Upper lobe of left lung (tissue), 4 donors: Measurements from ENCODE around the gene PARVG.

Experiments
- CTCF ChIP-seq, 6 experiments: fragments of 450-650 bp in 4 of 6; fragments of 200-600 bp in 2 of 6; sonication (generic) in 2 of 6; IDR thresholded peaks; one replicate each; pipeline ENCODE4 v1.5.1; 2016 to 2019; ENCODE audit warnings: antibody characterized with exemption in 6 of 6
- EP300 ChIP-seq, 4 donors: sonication (generic); formaldehyde crosslinking; IDR thresholded peaks; one replicate each; pipeline ENCODE4 v1.5.1; 2017; ENCODE audit warnings: antibody characterized with exemption in 4 of 4, control low read depth in 2 of 4
- POLR2A ChIP-seq, 4 donors: fragments of 450-650 bp; IDR thresholded peaks; one replicate each; pipeline ENCODE4 v1.5.1; 2016 to 2017; ENCODE audit warnings: antibody characterized with exemption in 4 of 4, mild to moderate bottlenecking in 2 of 4
- POLR2AphosphoS5 ChIP-seq, 2 donors: sonication (generic); formaldehyde crosslinking; IDR thresholded peaks; one replicate each; pipeline ENCODE4 v1.5.1; 2017; ENCODE audit warnings: antibody characterized with exemption in 2 of 2

DNA sequence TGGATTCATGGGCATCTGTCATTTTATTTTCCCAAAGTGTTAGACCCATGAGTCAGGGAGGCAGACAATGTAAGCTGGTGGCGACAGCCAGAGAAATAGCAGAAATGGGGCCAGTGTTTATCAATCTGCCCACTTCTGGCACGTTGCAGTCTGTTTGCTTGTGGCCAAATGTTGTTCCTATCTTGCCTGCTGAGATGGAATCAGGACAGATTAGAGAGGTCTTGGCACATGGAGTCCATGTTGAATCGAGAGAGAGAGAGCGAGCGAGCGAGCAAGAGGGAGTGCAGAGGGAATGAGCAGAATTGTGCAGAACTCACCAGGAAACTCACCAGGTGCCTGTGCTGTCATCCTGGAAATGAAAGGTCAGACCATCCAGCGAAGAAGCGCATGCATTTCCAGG, 21.9 kb upstream of the PARVG start:
- TF ChIP-seq POLR2AphosphoS5 (IDR thresholded peaks at IDR 0.05) = no peak
- no peak for TF ChIP-seq CTCF (IDR thresholded peaks at IDR 0.05)
- no peak for TF ChIP-seq POLR2A (IDR thresholded peaks at IDR 0.05)
- TF ChIP-seq EP300 (IDR thresholded peaks at IDR 0.05) = no peak
